ENCODE results near the gene BNC2.
A peak's percentile ranks its signal among the peaks of the same experiment; 100 is the strongest.

BNC2 gene

DNA sequence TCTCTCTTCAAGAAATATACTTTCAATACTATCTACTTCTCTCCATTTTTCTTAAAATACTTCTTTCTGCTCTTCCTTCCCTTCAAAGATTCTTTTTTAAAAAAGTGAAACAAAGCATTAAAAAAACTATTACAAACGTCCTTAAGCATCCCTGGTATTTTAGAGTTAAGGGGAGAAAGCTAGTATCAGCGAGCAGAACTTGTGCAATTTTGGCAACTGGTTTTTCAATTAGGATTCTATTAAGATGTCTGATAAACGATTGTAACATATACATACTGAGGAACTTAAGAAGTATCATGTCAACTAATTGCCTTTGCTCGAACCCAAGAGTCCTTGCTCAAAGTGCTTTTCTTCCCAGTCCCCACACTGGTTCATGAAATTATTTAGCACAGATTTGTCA, 459.2 kb downstream of the BNC2 start:
- ATAC-seq (ENCODE audit: low read depth) (no peak), DNase-seq (ENCODE audit: low spot score) (no peak)
- no peaks in the 10 kb centered on the region for H3K9me3 ChIP-seq (ENCODE audit: severe bottlenecking)
- H3K4me1 ChIP-seq (ENCODE audit: insufficient read depth, poor library complexity, severe bottlenecking), result peaks cover 24% of the 10 kb centered on the region
- TF ChIP-seq, protein P1, sequence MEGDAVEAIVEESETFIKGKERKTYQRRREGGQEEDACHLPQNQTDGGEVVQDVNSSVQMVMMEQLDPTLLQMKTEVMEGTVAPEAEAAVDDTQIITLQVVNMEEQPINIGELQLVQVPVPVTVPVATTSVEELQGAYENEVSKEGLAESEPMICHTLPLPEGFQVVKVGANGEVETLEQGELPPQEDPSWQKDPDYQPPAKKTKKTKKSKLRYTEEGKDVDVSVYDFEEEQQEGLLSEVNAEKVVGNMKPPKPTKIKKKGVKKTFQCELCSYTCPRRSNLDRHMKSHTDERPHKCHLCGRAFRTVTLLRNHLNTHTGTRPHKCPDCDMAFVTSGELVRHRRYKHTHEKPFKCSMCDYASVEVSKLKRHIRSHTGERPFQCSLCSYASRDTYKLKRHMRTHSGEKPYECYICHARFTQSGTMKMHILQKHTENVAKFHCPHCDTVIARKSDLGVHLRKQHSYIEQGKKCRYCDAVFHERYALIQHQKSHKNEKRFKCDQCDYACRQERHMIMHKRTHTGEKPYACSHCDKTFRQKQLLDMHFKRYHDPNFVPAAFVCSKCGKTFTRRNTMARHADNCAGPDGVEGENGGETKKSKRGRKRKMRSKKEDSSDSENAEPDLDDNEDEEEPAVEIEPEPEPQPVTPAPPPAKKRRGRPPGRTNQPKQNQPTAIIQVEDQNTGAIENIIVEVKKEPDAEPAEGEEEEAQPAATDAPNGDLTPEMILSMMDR (IDR thresholded peaks at IDR 0.05; ENCODE audit: poor library complexity, severe bottlenecking), result no peak
- H3K27ac ChIP-seq (ENCODE audit: poor library complexity, severe bottlenecking), result peak overlapping the region; percentile 15
- H3K27me3 ChIP-seq (ENCODE audit: insufficient read depth, poor library complexity, severe bottlenecking), result no peaks in the 10 kb centered on the region
- H3K36me3 ChIP-seq (ENCODE audit: low read depth), result no peaks in the 10 kb centered on the region
- no peak overlapping the region for H3K4me3 ChIP-seq (ENCODE audit: severe bottlenecking)

DNA sequence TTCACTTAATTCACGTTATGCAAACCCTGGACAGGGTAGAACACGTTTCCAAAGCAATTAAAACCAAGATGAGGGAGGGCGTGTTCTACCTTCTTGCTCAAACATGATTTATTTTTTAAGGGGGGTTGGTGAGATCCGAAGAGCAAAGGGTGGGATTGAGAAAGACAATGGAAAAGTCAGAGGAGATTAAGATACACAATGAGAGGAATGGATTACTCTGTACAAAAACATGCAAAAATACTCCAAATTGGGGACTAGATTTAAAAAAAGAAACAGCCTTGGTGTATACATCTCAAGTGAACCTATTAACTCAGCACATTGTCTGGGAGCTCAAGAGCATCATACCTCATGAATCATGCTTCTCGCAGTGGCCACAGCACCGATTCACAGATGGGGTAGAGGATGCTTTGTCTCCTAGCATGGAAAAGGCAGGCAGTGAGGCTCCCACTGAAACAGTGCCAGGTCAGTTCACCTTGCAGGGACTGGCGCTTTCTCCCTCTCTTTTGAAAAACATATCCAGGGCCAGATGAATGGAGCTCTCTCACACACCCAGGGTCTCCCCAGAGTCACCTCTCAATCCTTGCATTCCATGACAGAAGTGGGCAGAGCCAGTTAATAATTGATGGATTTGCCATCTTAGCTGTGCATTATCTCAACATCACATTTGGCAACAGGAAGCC, 459.7 kb downstream of the BNC2 start:
- ATAC-seq (ENCODE audit: low read depth), result peak; percentile 59

DNA sequence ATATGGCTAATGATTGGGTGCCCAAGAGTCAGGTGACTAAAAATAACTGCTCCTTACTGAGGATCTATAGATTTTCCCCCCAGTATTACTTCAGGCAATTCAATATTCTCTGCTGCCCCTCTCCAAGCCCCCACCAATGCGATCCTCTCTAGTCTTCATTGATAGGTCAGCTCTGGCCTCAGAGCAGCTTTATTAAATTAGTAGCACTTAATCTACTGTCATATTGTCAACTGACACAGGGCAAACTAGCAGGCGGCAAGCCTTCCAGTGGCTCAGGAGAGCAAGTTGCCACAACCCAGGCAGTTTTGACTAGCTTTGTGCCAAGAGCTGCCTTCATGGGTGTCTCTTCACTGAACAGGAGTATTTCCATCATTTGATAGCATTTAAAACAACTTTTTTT, 462.9 kb downstream of the BNC2 start:
- no peak overlapping the region for H3K27ac ChIP-seq (ENCODE audit: poor library complexity, severe bottlenecking)
- H3K9me3 ChIP-seq (ENCODE audit: severe bottlenecking), result no peaks in the 10 kb centered on the region
- H3K27me3 ChIP-seq (ENCODE audit: insufficient read depth, poor library complexity, severe bottlenecking), result no peaks in the 10 kb centered on the region
- H3K4me3 ChIP-seq (ENCODE audit: severe bottlenecking), result no peak overlapping the region
- H3K36me3 ChIP-seq (ENCODE audit: low read depth), result no peaks in the 10 kb centered on the region
- peaks cover 9% of the 10 kb centered on the region for H3K4me1 ChIP-seq (ENCODE audit: insufficient read depth, poor library complexity, severe bottlenecking)
- TF ChIP-seq, protein P1 (IDR thresholded peaks at IDR 0.05; ENCODE audit: poor library complexity, severe bottlenecking), result no peak
- DNase-seq (ENCODE audit: low spot score) (no peak), ATAC-seq (ENCODE audit: low read depth) (no peak)

More for the DNA sequence above, 459.7 kb downstream of the BNC2 start:
- DNase-seq (ENCODE audit: low spot score), result no peak
- H3K27me3 ChIP-seq (ENCODE audit: insufficient read depth, poor library complexity, severe bottlenecking), result no peaks in the 10 kb centered on the region
- TF ChIP-seq, protein P1 (IDR thresholded peaks at IDR 0.05; ENCODE audit: poor library complexity, severe bottlenecking), result no peak
- no peaks in the 10 kb centered on the region for H3K9me3 ChIP-seq (ENCODE audit: severe bottlenecking)
- H3K4me1 ChIP-seq (ENCODE audit: insufficient read depth, poor library complexity, severe bottlenecking), result peaks cover 24% of the 10 kb centered on the region
- H3K27ac ChIP-seq (ENCODE audit: poor library complexity, severe bottlenecking), result peak overlapping the region; percentile 15
- H3K4me3 ChIP-seq (ENCODE audit: severe bottlenecking), result no peak overlapping the region
- H3K36me3 ChIP-seq (ENCODE audit: low read depth), result no peaks in the 10 kb centered on the region

DNA sequence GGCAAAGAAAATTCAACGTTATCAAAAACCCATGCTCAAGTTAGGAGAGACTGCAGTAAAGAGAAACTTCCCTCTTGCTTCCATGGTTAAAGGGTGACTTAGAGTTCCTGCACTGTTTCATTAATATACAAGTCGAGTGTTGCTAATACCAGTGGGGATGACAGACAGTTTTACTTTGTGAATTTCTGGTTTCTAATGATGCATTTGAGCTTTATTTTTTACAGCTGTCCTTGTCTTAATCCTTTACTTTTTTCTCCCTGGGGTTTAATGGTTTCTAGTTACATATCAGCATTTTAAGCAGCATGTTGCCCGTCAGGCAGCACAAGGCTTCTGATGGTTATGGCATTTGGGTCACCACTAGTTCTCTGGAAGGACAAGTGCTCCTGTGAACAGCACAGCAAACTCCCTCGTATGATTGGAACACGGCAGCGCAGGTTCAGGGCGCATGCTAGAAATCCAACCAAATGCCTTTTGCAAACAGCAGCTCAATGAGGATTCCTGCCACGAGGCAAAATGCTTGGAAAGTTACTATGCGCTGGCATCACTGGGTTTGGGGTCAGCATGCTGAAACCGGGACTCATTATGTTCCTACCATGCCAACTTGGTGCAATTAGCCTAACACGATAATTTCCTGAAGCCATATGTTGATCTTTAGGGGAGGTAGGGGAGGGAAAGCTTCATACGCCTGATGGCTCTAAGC, 463.8 kb downstream of the BNC2 start:
- DNase-seq (ENCODE audit: low spot score) (no peak), ATAC-seq (ENCODE audit: low read depth) (no peak)
- Histone ChIP-seq H3K4me1 (ENCODE audit: insufficient read depth, poor library complexity, severe bottlenecking) (peaks cover 9% of the 10 kb centered on the region), H3K27ac (ENCODE audit: poor library complexity, severe bottlenecking) (no peak overlapping the region), H3K27me3 (ENCODE audit: insufficient read depth, poor library complexity, severe bottlenecking) (no peaks in the 10 kb centered on the region), H3K9me3 (ENCODE audit: severe bottlenecking) (no peaks in the 10 kb centered on the region), H3K36me3 (ENCODE audit: low read depth) (no peaks in the 10 kb centered on the region), H3K4me3 (ENCODE audit: severe bottlenecking) (no peak overlapping the region)
- TF ChIP-seq, protein P1 (IDR thresholded peaks at IDR 0.05; ENCODE audit: poor library complexity, severe bottlenecking), result no peak

DNA sequence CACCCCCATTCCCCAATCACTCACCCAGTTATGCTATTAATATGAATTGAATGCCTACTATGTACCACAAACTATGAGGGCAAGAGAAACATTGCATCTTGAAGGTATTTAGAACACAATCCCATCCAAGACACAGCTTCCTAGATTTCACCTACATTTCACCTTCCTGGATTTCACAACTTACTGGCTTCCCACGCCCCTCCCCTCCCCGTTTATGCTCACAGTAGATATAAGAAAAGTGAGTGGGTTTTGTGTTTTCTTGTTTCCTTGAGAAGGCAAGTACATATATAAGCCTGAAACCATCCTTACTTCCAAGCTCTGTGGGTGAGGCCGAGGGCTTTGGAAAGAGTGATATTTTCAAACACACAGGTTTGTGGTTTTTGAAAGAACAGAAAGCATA, 465.0 kb downstream of the BNC2 start:
- no peaks in the 10 kb centered on the region for H3K9me3 ChIP-seq (ENCODE audit: severe bottlenecking)
- ATAC-seq (ENCODE audit: low read depth), result no peak
- H3K27ac ChIP-seq (ENCODE audit: poor library complexity, severe bottlenecking), result no peak overlapping the region
- no peaks in the 10 kb centered on the region for H3K36me3 ChIP-seq (ENCODE audit: low read depth)
- DNase-seq (ENCODE audit: low spot score), result no peak
- H3K27me3 ChIP-seq (ENCODE audit: insufficient read depth, poor library complexity, severe bottlenecking), result no peaks in the 10 kb centered on the region
- TF ChIP-seq, protein P1 (IDR thresholded peaks at IDR 0.05; ENCODE audit: poor library complexity, severe bottlenecking), result no peak
- H3K4me3 ChIP-seq (ENCODE audit: severe bottlenecking), result no peak overlapping the region
- peaks cover 3% of the 10 kb centered on the region for H3K4me1 ChIP-seq (ENCODE audit: insufficient read depth, poor library complexity, severe bottlenecking)

Data from RWPE2 (cell line).